Measurements from ENCODE around the gene IFT88.

- TF ChIP-seq EZH2 (IDR thresholded peaks at IDR 0.05; ENCODE audit: borderline replicate concordance, insufficient read depth, low read length, poor library complexity, severe bottlenecking) (no peak), CTCF (IDR thresholded peaks at IDR 0.05; ENCODE audit: poor library complexity, severe bottlenecking) (no peak), RAD21 (conservative IDR thresholded peaks at IDR 0.05) (no peak), POLR2AphosphoS5 (IDR thresholded peaks at IDR 0.05) (no peak)
Observed at GRCh38 chr13:20691616-20692015, 124.7 kb downstream of the IFT88 start.
